NCI-H345 (cell line): ENCODE measurements around the gene PLAAT3.
"Not testable (repeated sequence)": the region's sequence is repeated elsewhere in the genome, so short reads cannot be mapped to it uniquely, and the experiment has no call there.

Experiments
- DNase-seq: peaks from one replicate; lab custom pipeline; 2025; lab: John Stamatoyannopoulos, UW

Gene PLAAT3

GRCh38 chr11:63537293-63538101 is 76.7 kb downstream of the PLAAT3 start:
- DNase-seq, result no peak

DNA sequence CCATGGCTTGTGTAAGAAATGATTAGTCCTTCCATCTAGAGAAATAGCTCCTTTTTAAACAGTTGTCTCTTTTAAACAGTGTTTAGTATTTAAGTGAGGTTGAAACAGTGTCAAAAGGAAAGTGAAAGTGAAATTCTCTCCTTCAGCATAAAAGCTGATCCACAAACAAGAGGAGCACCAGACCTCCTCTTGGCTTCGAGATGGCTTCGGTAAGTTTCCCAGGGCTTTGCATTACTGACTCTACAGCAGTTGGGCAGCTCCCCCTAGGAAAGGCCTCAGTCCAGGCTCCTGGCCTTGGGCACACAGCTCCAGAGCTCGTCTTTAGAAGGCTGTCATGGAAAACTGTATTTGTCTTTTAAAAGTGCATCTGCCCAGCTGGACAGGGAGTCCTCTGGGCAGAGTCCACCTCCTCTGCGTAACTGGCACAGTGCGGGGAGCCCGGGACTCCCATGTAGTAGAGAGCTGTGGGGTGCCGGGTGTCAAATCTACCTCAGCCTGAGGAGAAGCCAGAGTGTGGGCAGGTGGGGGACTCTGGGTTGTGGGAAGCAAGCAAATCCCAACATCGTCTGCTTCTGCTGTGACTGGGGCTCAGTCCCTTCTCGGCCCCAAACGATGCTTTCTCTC is 77.5 kb downstream of the PLAAT3 start, which contains the start of gene PLAAT4:
PLAAT4 (plus strand) TSS at position 140 of the 624 bp plus-strand sequence; CDS start at position 201, 61 bp downstream.
- DNase-seq, result no peak

DNA sequence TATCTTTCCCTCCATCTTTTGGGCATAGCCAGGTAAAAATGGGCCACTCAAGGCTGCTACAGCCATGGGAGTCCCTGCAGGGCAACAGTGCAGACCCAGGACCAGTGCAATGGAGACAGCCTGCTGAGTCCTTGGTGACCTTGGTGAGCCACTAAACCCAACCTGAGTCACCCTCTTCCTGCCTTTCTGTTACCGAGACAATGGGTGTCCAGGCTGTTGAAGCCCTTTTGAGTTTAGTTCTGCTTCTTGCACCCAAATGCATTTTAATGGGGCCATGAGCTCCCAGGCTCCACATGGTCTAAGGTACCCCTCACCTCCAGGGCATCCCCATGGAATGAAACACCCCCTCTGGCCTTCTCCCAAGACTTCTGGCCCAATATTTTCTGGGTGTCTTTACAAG is 78.5 kb downstream of the PLAAT3 start:
- DNase-seq, result no peak

DNA sequence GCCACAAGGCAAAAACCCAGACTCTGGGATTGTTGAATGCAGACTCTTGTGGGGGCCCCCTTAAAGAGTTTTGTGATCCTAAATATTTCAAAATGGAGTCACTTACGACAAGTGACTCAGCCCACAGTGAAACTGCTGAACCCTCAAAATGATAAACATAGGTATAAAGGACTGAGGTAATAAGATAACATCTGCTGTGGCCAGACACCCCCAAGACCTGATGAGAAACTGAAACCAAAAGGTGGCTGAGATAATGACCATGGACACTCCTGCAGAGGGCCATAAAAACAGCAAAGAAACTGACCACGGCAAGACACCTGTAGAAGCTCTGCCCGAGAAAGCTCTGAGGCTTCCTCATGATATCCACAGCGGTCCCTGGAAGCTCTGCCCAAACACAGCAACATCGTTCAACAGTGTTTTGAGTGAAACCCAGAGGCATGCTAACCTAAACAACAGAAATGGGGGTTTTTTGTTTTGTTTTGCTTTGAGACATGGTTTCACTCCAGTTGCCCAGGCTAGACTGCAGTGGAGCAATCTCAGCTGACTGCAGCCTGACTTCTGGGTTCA is 79.3 kb downstream of the PLAAT3 start:
- DNase-seq, result no peak

DNA sequence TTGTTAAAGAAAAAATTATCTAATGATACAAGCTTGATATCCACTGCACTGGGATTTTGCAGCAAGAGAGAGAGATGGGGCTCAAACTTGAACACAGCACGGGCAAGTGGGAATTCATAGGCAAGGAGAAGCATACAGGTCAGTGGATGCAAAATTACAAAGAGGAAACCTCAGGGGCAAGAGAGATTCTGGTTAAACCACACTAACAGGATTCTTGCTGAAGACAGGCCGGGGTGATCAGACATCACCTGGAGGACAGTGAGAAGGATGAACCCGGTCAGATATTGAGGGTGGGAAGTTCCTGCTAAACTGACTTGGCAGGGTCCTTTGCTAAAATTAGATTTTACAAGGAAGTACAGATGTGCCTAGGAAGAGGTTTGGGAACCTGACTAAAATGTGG is 80.2 kb downstream of the PLAAT3 start:
- no peak for DNase-seq

- no peak for DNase-seq
Observed at GRCh38 chr11:63532799-63533475, 81.3 kb downstream of the PLAAT3 start.

- no peak for DNase-seq
Observed at GRCh38 chr11:63532117-63532516, 82.1 kb downstream of the PLAAT3 start.

DNA sequence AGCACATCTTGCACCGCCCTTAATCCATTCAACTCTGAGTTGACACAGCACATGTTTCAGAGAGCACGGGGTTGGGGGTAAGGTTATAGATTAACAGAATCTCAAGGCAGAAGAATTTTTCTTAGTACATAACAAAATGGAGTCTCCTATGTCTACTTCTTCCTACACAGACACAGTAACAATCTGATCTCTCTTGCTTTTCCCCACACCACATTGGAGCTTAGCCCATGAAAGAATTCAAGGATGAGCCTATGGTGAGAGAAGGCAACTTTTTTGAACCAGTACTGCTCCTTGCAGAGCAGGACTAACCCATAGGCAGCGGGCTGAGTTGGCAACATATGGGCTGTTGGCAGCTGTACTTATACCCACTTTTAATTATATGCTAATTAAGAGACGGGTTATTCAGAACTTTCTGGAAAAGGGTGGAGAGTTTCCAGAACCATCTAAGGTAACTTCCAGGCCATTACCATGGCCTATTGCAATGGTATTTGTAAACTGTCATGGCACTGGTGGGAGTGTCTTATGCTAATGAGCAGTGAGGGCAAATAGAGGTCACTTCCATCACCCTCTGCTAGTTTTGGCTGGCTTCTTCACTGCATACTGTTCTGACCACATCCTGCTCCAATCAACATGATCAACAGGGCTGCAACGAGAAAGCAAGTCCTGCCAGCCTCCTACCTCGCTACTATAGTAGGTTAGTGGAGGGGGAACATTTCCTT is 83.0 kb downstream of the PLAAT3 start:
- not testable (repeated sequence) for DNase-seq

GRCh38 chr11:63530021-63530420 is 84.2 kb downstream of the PLAAT3 start:
- no peak for DNase-seq

- not testable (repeated sequence) for DNase-seq
Observed at GRCh38 chr11:63529373-63529772, 84.9 kb downstream of the PLAAT3 start.

- not testable (repeated sequence) for DNase-seq
Observed at GRCh38 chr11:63528729-63529278, 85.4 kb downstream of the PLAAT3 start.

DNA sequence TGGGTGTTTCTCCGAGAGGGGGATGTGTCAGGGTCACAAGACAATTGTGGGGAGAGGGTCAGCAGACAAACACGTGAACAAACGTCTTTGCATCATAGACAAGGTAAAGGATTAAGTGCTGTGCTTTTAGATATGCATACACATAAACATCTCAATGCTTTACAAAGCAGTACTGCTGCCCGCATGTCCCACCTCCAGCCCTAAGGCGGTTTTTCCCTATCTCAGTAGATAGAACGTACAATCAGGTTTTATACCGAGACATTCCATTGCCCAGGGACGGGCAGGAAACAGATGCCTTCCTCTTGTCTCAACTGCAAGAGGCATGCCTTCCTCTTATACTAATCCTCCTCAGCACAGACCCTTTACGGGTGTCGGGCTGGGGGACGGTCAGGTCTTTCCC is 86.1 kb downstream of the PLAAT3 start:
- DNase-seq, result not testable (repeated sequence)

DNA sequence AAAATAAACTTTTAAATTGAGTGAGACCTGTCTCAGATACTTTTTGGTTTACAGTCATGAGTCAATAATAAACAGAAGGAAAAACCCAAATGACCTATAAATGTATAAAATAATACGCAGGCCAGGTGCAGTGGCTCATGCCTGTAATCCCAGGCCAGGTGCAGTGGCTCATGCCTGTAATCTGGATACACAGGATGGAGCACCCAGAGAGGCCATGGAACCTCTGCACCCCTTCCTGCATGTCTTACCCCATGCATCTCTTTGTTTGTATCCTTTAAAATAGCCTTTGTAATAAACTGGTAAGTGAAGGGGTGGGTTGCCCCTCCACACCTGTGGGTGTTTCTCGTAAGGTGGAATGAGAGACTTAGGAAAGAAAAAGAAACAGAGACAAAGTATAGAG is 86.6 kb downstream of the PLAAT3 start:
- no peak for DNase-seq
